Endothelial cell (in vitro differentiated cells): ENCODE results near the gene CIC. TPM values are rescaled to one million over a fixed set of nuclear protein-coding genes. Genes with fewer than 3 reads are reported as not detected.
A peak's percentile ranks its signal among the peaks of the same experiment; 100 is the strongest.

Source experiments
- DNase-seq: peaks from one replicate; pipeline ENCODE4 v3.0.0; 2021; ENCODE audit warnings: low spot score
- H3K27ac Mint-ChIP-seq: one replicate; pipeline ENCODE4 v1.8.0; 2021; ENCODE audit warnings: mixed read lengths, inconsistent platforms; ENCODE audit not compliant: unreplicated experiment
- H3K27me3 Mint-ChIP-seq: one replicate; pipeline ENCODE4 v1.8.0; 2021; ENCODE audit warnings: mild to moderate bottlenecking, moderate library complexity, mixed read lengths, inconsistent platforms; ENCODE audit not compliant: unreplicated experiment
- H3K36me3 Mint-ChIP-seq: one replicate; pipeline ENCODE4 v1.8.0; 2021; ENCODE audit warnings: mild to moderate bottlenecking, low read depth, mixed read lengths, inconsistent platforms; ENCODE audit not compliant: unreplicated experiment
- H3K4me1 Mint-ChIP-seq: one replicate; pipeline ENCODE4 v1.8.0; 2021; ENCODE audit warnings: mild to moderate bottlenecking, mixed read lengths, inconsistent platforms; ENCODE audit not compliant: unreplicated experiment
- H3K4me3 Mint-ChIP-seq: one replicate; pipeline ENCODE4 v1.8.0; 2021; ENCODE audit warnings: mild to moderate bottlenecking, mixed read lengths, inconsistent platforms; ENCODE audit not compliant: unreplicated experiment
- H3K9me3 Mint-ChIP-seq: one replicate; pipeline ENCODE4 v1.8.0; 2021; ENCODE audit warnings: mixed read lengths, inconsistent platforms; ENCODE audit not compliant: unreplicated experiment
- total RNA-seq: library from RNA; stranded (reverse); fragmentation: NEBNext Ultra II Directional; extraction: Animal tissue kit (Norgen Biotek cat#: 25700); gene quantifications from one replicate; pipeline ENCODE4 v1.2.1, GENCODE V29; 2021; ENCODE audit not compliant: unreplicated experiment
- TF ChIP-seq, protein P1 (sequence below): fragments of 200-600 bp; sonication (generic); IDR thresholded peaks from one replicate; pipeline ENCODE4 v1.5.0; 2021; ENCODE audit warnings: antibody characterized with exemption; ENCODE audit not compliant: unreplicated experiment

The CIC gene
- total RNA-seq, 1 donor from 2014 or later: 85.7 TPM

DNA sequence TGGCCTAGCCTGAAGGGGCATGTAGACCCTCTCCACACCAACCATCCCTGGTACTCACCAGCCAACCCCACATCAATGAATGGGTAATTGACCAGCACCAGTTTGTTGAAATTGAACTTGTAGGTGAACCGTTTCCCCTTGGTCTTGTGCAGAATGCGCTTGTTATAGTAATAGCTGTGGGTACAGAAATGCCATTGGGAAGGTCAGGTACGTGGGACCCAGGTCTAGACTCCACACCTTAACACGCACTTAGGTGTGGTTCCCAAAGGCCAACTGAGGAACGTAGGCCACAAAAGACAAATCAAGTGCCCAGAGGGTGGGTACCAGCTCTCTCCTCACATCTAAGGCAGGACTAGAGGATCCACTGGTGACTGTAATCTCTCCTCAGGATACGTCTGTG, 19.3 kb upstream of the CIC start:
- Mint-ChIP-seq H3K27ac (peak overlapping the region; percentile 78), H3K36me3 (peaks cover 4% of the 10 kb centered on the region), H3K4me3 (peak overlapping the region; percentile 73), H3K9me3 (no peaks in the 10 kb centered on the region), H3K4me1 (peaks cover 33% of the 10 kb centered on the region), H3K27me3 (peaks cover 19% of the 10 kb centered on the region)
- TF ChIP-seq, protein P1, sequence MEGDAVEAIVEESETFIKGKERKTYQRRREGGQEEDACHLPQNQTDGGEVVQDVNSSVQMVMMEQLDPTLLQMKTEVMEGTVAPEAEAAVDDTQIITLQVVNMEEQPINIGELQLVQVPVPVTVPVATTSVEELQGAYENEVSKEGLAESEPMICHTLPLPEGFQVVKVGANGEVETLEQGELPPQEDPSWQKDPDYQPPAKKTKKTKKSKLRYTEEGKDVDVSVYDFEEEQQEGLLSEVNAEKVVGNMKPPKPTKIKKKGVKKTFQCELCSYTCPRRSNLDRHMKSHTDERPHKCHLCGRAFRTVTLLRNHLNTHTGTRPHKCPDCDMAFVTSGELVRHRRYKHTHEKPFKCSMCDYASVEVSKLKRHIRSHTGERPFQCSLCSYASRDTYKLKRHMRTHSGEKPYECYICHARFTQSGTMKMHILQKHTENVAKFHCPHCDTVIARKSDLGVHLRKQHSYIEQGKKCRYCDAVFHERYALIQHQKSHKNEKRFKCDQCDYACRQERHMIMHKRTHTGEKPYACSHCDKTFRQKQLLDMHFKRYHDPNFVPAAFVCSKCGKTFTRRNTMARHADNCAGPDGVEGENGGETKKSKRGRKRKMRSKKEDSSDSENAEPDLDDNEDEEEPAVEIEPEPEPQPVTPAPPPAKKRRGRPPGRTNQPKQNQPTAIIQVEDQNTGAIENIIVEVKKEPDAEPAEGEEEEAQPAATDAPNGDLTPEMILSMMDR: no peak
- DNase-seq: no peak

DNA sequence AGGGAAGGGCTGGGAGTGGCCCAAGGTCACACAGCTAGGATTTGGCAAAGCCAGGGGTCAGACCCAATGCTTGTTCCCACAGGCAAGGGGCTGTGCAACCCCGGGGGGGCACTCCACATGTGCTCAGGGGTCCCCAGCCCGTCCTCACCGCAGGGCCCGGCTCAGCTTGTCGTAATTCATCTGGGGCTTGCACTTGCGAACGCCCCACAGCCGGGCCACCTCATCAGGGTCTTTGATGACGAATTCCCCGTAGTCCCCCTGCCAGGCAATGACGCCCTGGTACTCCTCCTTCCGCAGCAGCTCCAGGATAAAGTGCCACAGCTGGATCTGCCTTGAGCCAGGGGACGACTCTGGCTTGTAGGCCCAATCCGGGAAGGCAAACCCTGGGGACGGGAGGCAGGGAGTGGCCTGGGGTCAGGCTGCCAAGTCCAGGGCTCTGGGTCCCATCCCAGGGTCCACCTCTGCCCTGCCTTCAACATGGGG, 18.8 kb upstream of the CIC start:
- H3K4me3 Mint-ChIP-seq: peak overlapping the region; percentile 73
- TF ChIP-seq, protein P1: no peak
- peaks cover 4% of the 10 kb centered on the region for H3K36me3 Mint-ChIP-seq
- no peak for DNase-seq
- no peak overlapping the region for H3K27ac Mint-ChIP-seq
- no peaks in the 10 kb centered on the region for H3K9me3 Mint-ChIP-seq
- H3K27me3 Mint-ChIP-seq: peaks cover 19% of the 10 kb centered on the region
- H3K4me1 Mint-ChIP-seq: peaks cover 29% of the 10 kb centered on the region

DNA sequence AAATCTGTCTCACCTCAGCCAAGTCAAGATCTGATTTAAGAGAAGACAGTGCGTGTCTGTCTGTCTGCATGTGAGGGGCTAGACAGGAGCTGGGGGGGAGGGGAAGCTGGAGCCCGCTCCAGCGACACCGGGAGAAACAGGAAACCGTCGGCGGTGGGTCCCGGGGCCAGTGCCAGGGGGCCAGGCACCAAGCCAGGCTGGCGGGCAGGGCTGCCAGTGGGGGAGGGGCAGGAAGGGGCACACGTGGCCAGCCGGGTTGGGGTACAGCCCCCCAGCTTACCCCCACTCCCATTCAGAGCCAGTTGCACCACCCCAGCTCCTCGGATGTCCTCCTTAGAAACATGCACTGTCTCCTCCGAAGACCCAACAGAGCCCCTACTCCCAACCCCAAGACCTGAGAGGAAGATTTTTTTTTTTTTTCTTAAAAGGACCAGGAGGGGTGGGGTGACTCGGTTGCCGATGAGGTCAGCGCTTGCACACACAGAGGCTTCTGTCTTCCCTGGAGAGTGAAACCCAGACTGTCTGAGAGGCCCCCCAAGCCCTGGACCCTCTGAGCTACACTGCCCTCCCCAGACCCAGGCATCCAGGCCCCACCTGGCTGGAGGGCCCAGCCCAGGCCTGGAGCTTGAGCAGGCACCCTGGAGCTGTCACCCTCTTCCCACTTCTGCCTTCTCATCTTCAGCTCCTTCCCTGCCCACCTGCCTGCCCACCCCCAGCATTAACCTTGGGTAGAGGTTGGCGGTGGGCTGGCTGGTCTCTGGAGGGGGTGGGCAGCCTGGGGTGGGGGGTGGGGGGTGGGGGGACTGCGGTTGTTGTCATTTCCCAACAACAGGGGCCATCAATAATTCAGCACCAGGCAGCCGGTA, 18.2 kb upstream of the CIC start:
- Mint-ChIP-seq H3K36me3 (peaks cover 4% of the 10 kb centered on the region), H3K27me3 (peaks cover 16% of the 10 kb centered on the region), H3K27ac (no peak overlapping the region), H3K4me3 (no peak overlapping the region), H3K4me1 (peaks cover 27% of the 10 kb centered on the region), H3K9me3 (no peaks in the 10 kb centered on the region)
- TF ChIP-seq, protein P1: no peak
- no peak for DNase-seq

DNA sequence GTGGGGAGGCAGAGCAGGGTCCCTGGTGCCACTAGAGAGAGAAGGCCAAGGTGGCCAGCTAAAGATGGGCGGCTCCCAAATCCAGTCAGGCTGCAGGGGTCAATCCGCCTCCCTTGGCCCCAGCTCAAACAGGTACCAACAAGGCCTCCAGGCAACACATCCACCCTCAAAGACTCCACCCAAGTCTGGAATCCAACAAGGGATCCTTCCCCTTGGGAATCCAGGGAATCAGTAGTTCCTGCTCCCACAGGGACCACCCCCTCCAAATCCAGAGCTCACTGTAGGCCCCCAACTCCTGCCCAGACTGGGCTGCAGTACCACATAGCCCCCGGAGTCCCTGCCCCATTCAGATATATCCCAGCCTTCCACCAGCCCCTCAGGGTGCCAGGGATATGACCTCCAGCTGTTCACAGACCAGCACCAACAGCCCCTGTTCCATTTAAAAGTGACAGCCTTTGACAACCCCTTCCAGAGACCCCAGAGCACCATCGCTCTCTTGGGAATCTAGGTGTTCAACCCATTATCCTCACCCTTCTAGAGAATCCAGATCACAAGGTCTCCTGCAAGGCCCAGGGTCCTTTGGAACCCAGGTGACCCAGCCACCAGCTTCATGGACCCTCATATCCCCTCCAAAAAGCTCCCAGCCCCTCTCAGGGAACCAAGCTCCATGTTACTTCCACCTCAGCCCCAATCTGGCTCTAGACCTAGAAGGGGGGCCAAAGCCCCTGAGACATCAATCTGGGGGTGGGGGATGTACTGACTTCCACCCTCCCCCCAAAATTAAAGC, 17.3 kb upstream of the CIC start:
- Mint-ChIP-seq H3K9me3 (no peaks in the 10 kb centered on the region), H3K36me3 (peaks cover 4% of the 10 kb centered on the region), H3K27ac (peak overlapping the region; percentile 88), H3K4me3 (peak overlapping the region; percentile 98), H3K4me1 (peaks cover 31% of the 10 kb centered on the region), H3K27me3 (peaks cover 19% of the 10 kb centered on the region)
- DNase-seq: no peak
- TF ChIP-seq, protein P1: no peak
